OCI-LY7 (cell line): Measurements from ENCODE around the gene PITX3. TPM values are rescaled to one million over a fixed set of nuclear protein-coding genes. Genes with fewer than 3 reads are reported as not detected.

Experiments used
- BruUV-seq: library from RNA; stranded (reverse); fragments of 400-500 nt; replicated peaks from 2 replicates; lab custom pipeline; 2021; lab: Mats Ljungman, UMichigan
- CTCF ChIA-PET: fragments of 300-600 bp; sonication (Branson Sonifier 250); formaldehyde crosslinking; loops from one replicate; lab custom pipeline; 2022; ENCODE audit warnings: antibody characterized with exemption; ENCODE audit not compliant: unreplicated experiment; lab: Charles Lee
- POLR2A ChIA-PET: fragments of 300-600 bp; sonication (Branson Sonifier 250); formaldehyde crosslinking; loops from one replicate; lab custom pipeline; 2022; ENCODE audit warnings: antibody characterized with exemption; lab: Charles Lee
- DNase-seq: peaks from one replicate; pipeline ENCODE4 v3.0.0-alpha.2; 2015; ENCODE audit warnings: low spot score
- H2AFZ ChIP-seq: fragments of 200-600 bp; sonication (generic), shearing (Covaris generic); 2 replicates; pipeline ENCODE4 v1.6.1; 2014; ENCODE audit warnings: mild to moderate bottlenecking, antibody characterized with exemption, low read length, moderate library complexity
- H3K27ac ChIP-seq: fragments of 200-600 bp; sonication (generic); 2 replicates; pipeline ENCODE4 v1.5.1; 2014; ENCODE audit warnings: mixed run types, low read depth, mild to moderate bottlenecking, moderate library complexity, low read length, inconsistent platforms; ENCODE audit not compliant: poor library complexity, severe bottlenecking
- H3K36me3 ChIP-seq: fragments of 200-600 bp; sonication (generic); 2 replicates; pipeline ENCODE4 v1.6.1; 2014; ENCODE audit warnings: mild to moderate bottlenecking, antibody characterized with exemption, low read length, moderate library complexity, mixed read lengths; ENCODE audit not compliant: insufficient read depth
- H3K4me1 ChIP-seq: fragments of 200-600 bp; sonication (generic); 2 replicates; pipeline ENCODE4 v1.5.1; 2014; ENCODE audit warnings: mild to moderate bottlenecking, low read length; ENCODE audit not compliant: insufficient read depth, poor library complexity, severe bottlenecking
- H3K4me2 ChIP-seq: fragments of 200-600 bp; sonication (generic); 2 replicates; pipeline ENCODE4 v1.6.1; 2014; ENCODE audit warnings: mild to moderate bottlenecking, low read length
- H3K4me3 ChIP-seq: fragments of 200-600 bp; sonication (generic); 2 replicates; pipeline ENCODE4 v1.5.1; 2014; ENCODE audit warnings: mild to moderate bottlenecking, low read depth, low read length; ENCODE audit not compliant: poor library complexity, severe bottlenecking
- H3K79me2 ChIP-seq: fragments of 200-600 bp; sonication (generic); 2 replicates; pipeline ENCODE4 v1.6.1; 2016; ENCODE audit warnings: low read depth, mild to moderate bottlenecking, low read length, moderate library complexity, mixed read lengths; ENCODE audit not compliant: insufficient read depth
- H3K9me2 ChIP-seq: fragments of 200-600 bp; sonication (generic); 2 replicates; pipeline ENCODE4 v1.6.1; 2016; ENCODE audit warnings: mild to moderate bottlenecking, low read length, mixed read lengths; ENCODE audit not compliant: insufficient read depth
- H3K9me3 ChIP-seq: fragments of 200-600 bp; sonication (generic); 2 replicates; pipeline ENCODE4 v1.6.1; 2014; ENCODE audit warnings: mild to moderate bottlenecking, mixed run types, low read length, mixed read lengths
- H4K20me1 ChIP-seq: fragments of 200-600 bp; sonication (generic); 2 replicates; pipeline ENCODE4 v1.6.1; 2014; ENCODE audit warnings: mild to moderate bottlenecking, antibody characterized with exemption, low read length, moderate library complexity, mixed read lengths; ENCODE audit not compliant: insufficient read depth
- CTCF ChIP-seq: fragments of 200-600 bp; sonication (generic); conservative IDR thresholded peaks from 2 replicates; pipeline ENCODE4 v1.5.1; 2014; ENCODE audit warnings: mild to moderate bottlenecking, antibody characterized with exemption, low read length, moderate library complexity, mixed read lengths
- EZH2phosphoT487 ChIP-seq: fragments of 200-600 bp; sonication (generic); IDR thresholded peaks from 2 replicates; pipeline ENCODE4 v1.6.1; 2018; ENCODE audit warnings: low read depth, borderline replicate concordance, mild to moderate bottlenecking, mixed run types, antibody characterized with exemption, low read length, moderate library complexity, mixed read lengths
- intact Hi-C: fragments of 100-400 bp; cut with micrococcal nuclease; formaldehyde crosslinking; loops from one replicate; pipeline ENCODE4 v1.10.0; 2022; ENCODE audit not compliant: unreplicated experiment
- total RNA-seq, 2 experiments: library from RNA; depleted of rRNA in 1 of 2; stranded (reverse); fragments of >200 nt in 1 of 2; shearing (Covaris generic) in 1 of 2; gene quantifications; 2 replicates each; pipeline ENCODE4 v1.2.3, GENCODE V29; 2014 to 2022

PITX3 gene
- total RNA-seq, 2 experiments from 2014 or later, result not detected

GRCh38 chr10:102202386-102202785, 38.9 kb downstream of the PITX3 start:
- no peaks in the 10 kb centered on the region for H3K4me1 ChIP-seq
- no peaks in the 10 kb centered on the region for H3K36me3 ChIP-seq
- ChIA-PET POLR2A (no interaction called here), CTCF (no interaction called here)
- BruUV-seq, result no TSS peak
- no peak overlapping the region for H3K27ac ChIP-seq
- H3K79me2 ChIP-seq, result no peaks in the 10 kb centered on the region
- H3K9me3 ChIP-seq, result no peaks in the 10 kb centered on the region
- no peak for DNase-seq
- H3K4me2 ChIP-seq, result no peak overlapping the region
- intact Hi-C loops, result no loop called here
- TF ChIP-seq CTCF (no peak), EZH2phosphoT487 (no peak)
- H3K9me2 ChIP-seq, result no peaks in the 10 kb centered on the region
- H2AFZ ChIP-seq, result no peak overlapping the region
- no peaks in the 10 kb centered on the region for H4K20me1 ChIP-seq
- H3K4me3 ChIP-seq, result no peak overlapping the region

- no peaks in the 10 kb centered on the region for H3K9me3 ChIP-seq
- intact Hi-C loops, result no loop called here
- POLR2A ChIA-PET, result interaction anchor here (0.7 kb wide), 1 partner anchor 248 kb away, joined by 3 read pairs; no protein-coding TSS in a partner anchor
- no peaks in the 10 kb centered on the region for H3K79me2 ChIP-seq
- no peaks in the 10 kb centered on the region for H3K4me1 ChIP-seq
- no peaks in the 10 kb centered on the region for H3K36me3 ChIP-seq
- no peak overlapping the region for H3K27ac ChIP-seq
- CTCF ChIA-PET, result no interaction called here
- no peaks in the 10 kb centered on the region for H4K20me1 ChIP-seq
- H3K4me2 ChIP-seq, result no peak overlapping the region
- no peak overlapping the region for H3K4me3 ChIP-seq
- no peak overlapping the region for H2AFZ ChIP-seq
- no TSS peak for BruUV-seq
- TF ChIP-seq EZH2phosphoT487 (no peak), CTCF (no peak)
- DNase-seq, result no peak
- no peaks in the 10 kb centered on the region for H3K9me2 ChIP-seq
Observed at GRCh38 chr10:102200751-102201640, 40.3 kb downstream of the PITX3 start.

GRCh38 chr10:102198027-102198426, 43.3 kb downstream of the PITX3 start:
- no peaks in the 10 kb centered on the region for H3K9me3 ChIP-seq
- ChIA-PET CTCF (no interaction called here), POLR2A (no interaction called here)
- H3K79me2 ChIP-seq, result no peaks in the 10 kb centered on the region
- H4K20me1 ChIP-seq, result no peaks in the 10 kb centered on the region
- H3K4me1 ChIP-seq, result no peaks in the 10 kb centered on the region
- no peak for DNase-seq
- TF ChIP-seq CTCF, result no peak
- no peak for TF ChIP-seq EZH2phosphoT487
- no TSS peak for BruUV-seq
- intact Hi-C loops, result no loop called here
- H3K4me2 ChIP-seq, result no peak overlapping the region
- H3K36me3 ChIP-seq, result no peaks in the 10 kb centered on the region
- H3K9me2 ChIP-seq, result no peaks in the 10 kb centered on the region
- H3K4me3 ChIP-seq, result no peak overlapping the region
- H2AFZ ChIP-seq, result no peak overlapping the region
- no peak overlapping the region for H3K27ac ChIP-seq
